Spleen (tissue), 11 donors: ENCODE data around the gene PHF10. TPM values are rescaled to one million over a fixed set of nuclear protein-coding genes. Genes with fewer than 3 reads are reported as not detected.

Experiments
- DNase-seq: peaks from one replicate; pipeline ENCODE4 v3.0.0-alpha.2; 2020
- H3K27ac ChIP-seq, 8 donors: fragments of 200-600 bp; sonication (generic) in 7 of 8; 1 replicate in 4 of 8; 2 replicates in 4 of 8; pipeline versions ENCODE4 v1.5.0 to v1.8.0; 2016 to 2021; ENCODE audit warnings: inconsistent platforms in 4 of 8, mild to moderate bottlenecking in 4 of 8, moderate library complexity in 1 of 8
- H3K27me3 ChIP-seq, 7 donors: fragments of 200-600 bp; sonication (generic) in 6 of 7; replicated peaks in 1 of 7; 1 replicate in 4 of 7; 2 replicates in 3 of 7; pipeline versions ENCODE4 v1.5.0 to v1.8.0; 2016 to 2021; ENCODE audit warnings: inconsistent platforms in 3 of 7, mild to moderate bottlenecking in 1 of 7
- H3K36me3 ChIP-seq, 6 donors: fragments of 200-600 bp; sonication (generic) in 5 of 6; 1 replicate in 4 of 6; 2 replicates in 2 of 6; pipeline versions ENCODE4 v1.5.0 to v1.8.0; 2016 to 2021; ENCODE audit warnings: inconsistent platforms in 2 of 6
- H3K4me1 ChIP-seq, 6 donors: fragments of 200-600 bp; sonication (generic) in 5 of 6; 1 replicate in 3 of 6; 2 replicates in 3 of 6; pipeline versions ENCODE4 v1.5.0 to v1.8.0; 2016 to 2021; ENCODE audit warnings: inconsistent platforms in 3 of 6
- H3K4me3 ChIP-seq, 8 donors: fragments of 200-600 bp; sonication (generic) in 7 of 8; 1 replicate in 4 of 8; 2 replicates in 4 of 8; pipeline versions ENCODE4 v1.5.0 to v1.8.0; 2016 to 2021; ENCODE audit warnings: inconsistent platforms in 4 of 8, mild to moderate bottlenecking in 4 of 8, moderate library complexity in 2 of 8
- H3K9me3 ChIP-seq, 8 donors: fragments of 200-600 bp; sonication (generic) in 7 of 8; 1 replicate in 4 of 8; 2 replicates in 4 of 8; pipeline versions ENCODE4 v1.5.0 to v1.8.0; 2016 to 2021; ENCODE audit warnings: inconsistent platforms in 4 of 8
- CTCF ChIP-seq, 11 experiments: fragments of 200-600 bp in 7 of 11; fragments of 450-650 bp in 4 of 11; sonication (generic) in 4 of 11; IDR thresholded peaks in 8 of 11; conservative IDR thresholded peaks in 3 of 11; 1 replicate in 7 of 11; 2 replicates in 4 of 11; pipeline versions ENCODE4 v1.4.0 to v1.8.0; 2016 to 2021; ENCODE audit warnings: antibody characterized with exemption in 11 of 11, inconsistent platforms in 4 of 11, mild to moderate bottlenecking in 1 of 11
- POLR2A ChIP-seq, 3 donors: fragments of 450-650 bp; IDR thresholded peaks; one replicate each; pipeline ENCODE4 v1.5.1; 2017; ENCODE audit warnings: antibody characterized with exemption in 3 of 3, mild to moderate bottlenecking in 1 of 3
- POLR2AphosphoS5 ChIP-seq, 3 donors: sonication (generic); formaldehyde crosslinking; IDR thresholded peaks; one replicate each; pipeline ENCODE4 v1.5.1; 2017; ENCODE audit warnings: antibody characterized with exemption in 3 of 3
- WGBS, 5 donors: extraction: QIAGEN DNeasy Blood & Tissue Kit in 3 of 5; methylation state at CpG; one replicate each; pipeline versions ENCODE4 v1.1.5 to v1.1.7; 2013 to 2018; 5-methylcytosine and 5-hydroxymethylcytosine counted together
- intact Hi-C: fragments of 100-400 bp; cut with DNase I; formaldehyde crosslinking; loops from one replicate; pipeline ENCODE4 v1.15.0; 2023; ENCODE audit warnings: low total_unique reads
- polyA plus RNA-seq, 3 donors: library from polyadenylated mRNA; stranded (reverse); fragments of 200-250 nt; gene quantifications; one replicate each; pipeline ENCODE4 v1.2.1, GENCODE V29; 2013
- total RNA-seq, 7 donors: library from RNA; depleted of rRNA in 3 of 7; stranded (reverse); fragments of >200 nt in 3 of 7; fragmentation: NEBNext Ultra II Directional in 4 of 7; extraction: Animal tissue kit (Norgen Biotek cat#: 25700) in 4 of 7; gene quantifications; one replicate each; pipeline versions ENCODE4 v1.1.0 to v1.2.1, GENCODE V29; 2016 to 2021
- donor health status: healthy with polysubstance abuse.
- donor health status: DM: no; HTN: no; CAD: no; lungs with moderate emphysema.
- donor health status: DM: no; HTN: no; CAD: no.
- donor health status: Bipolar disorder and iron deficiency.
- donor health status: healthy.
- donor health status: DM: no; HTN: no; CAD: no.
- donor health status: DM: yes; HTN: yes; CAD: no.

PHF10 gene
- total and polyA plus RNA-seq, 10 donors, result 36.7 to 102 (median 58.0) TPM

GRCh38 chr6:169726049-169726400 lies 1.7 kb upstream of the PHF10 start:
- Histone ChIP-seq H3K9me3 (no peaks in the 10 kb centered on the region), H3K36me3 (no peaks in the 10 kb centered on the region), H3K27me3 (no peaks in the 10 kb centered on the region), H3K27ac (peak overlapping the region in 7 of 8 donors; percentile 10 to 98 (median 94)), H3K4me3 (peak overlapping the region in 1 of 8 donors; percentile 91), H3K4me1 (peaks cover 16 to 35% (median 29%) of the 10 kb centered on the region in 6 donors)
- no peak for DNase-seq
- WGBS, 5 donors, result 89 to 96% (median 90%) methylated on average over 1 of the region's 1 CpG
- no peak for TF ChIP-seq CTCF (IDR thresholded peaks at IDR 0.05 in 8 of 11, conservative IDR thresholded peaks at IDR 0.05 in 3 of 11)
- no peak for TF ChIP-seq POLR2AphosphoS5 (IDR thresholded peaks at IDR 0.05)
- TF ChIP-seq POLR2A (IDR thresholded peaks at IDR 0.05), result no peak
- intact Hi-C loops, result no loop called here

- 23 to 27% (median 25%) methylated on average over 29 of the region's 29 CpGs for WGBS, 5 donors
- H3K36me3 ChIP-seq, result no peaks in the 10 kb centered on the region
- peaks cover 18 to 41% (median 35%) of the 10 kb centered on the region in 6 donors for H3K4me1 ChIP-seq
- TF ChIP-seq CTCF (IDR thresholded peaks at IDR 0.05 in 8 of 11, conservative IDR thresholded peaks at IDR 0.05 in 3 of 11), result no peak
- TF ChIP-seq POLR2AphosphoS5 (IDR thresholded peaks at IDR 0.05), result peak in 1 of 3 donors; percentile 55
- peak overlapping the region; percentile 51 to 91 (median 72) for H3K4me3 ChIP-seq
- peak; percentile 82 for DNase-seq
- H3K9me3 ChIP-seq, result no peaks in the 10 kb centered on the region
- intact Hi-C loops, result no loop called here
- H3K27me3 ChIP-seq, result no peaks in the 10 kb centered on the region
- peak overlapping the region; percentile 91 to 98 (median 94) for H3K27ac ChIP-seq
Measured at GRCh38 chr6:169725125-169726048, 1.1 kb upstream of the PHF10 start.

DNA sequence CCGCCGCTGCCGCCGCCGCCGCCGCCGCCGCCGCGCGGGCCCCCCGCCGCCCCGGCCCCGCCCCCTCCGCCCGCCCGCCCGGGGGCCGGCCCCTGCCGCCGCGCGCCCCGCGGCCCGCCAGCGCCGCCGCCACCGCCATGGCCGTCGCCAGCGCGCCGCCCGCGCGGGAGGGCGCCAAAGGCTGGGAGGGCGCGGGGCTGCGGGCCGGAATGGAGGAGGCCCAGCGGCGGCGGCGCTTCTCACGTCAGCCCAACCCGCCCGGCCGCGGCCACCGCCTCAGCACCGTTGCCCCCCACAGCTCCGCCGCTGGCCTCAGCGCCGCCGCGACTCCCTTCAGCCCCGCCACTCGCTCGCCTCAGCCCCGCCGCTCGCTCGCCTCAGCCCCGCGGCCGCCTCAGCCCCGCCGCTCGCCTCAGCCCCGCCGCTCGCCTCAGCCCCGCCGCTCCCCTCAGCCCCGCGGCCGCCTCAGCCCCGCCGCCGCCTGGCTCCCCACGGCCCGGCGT lies 258 bp downstream of the PHF10 start:
- no peaks in the 10 kb centered on the region for H3K9me3 ChIP-seq
- peaks cover 23 to 55% (median 40%) of the 10 kb centered on the region in 6 donors for H3K4me1 ChIP-seq
- TF ChIP-seq POLR2AphosphoS5 (IDR thresholded peaks at IDR 0.05) (no peak), POLR2A (IDR thresholded peaks at IDR 0.05) (no peak), CTCF (IDR thresholded peaks at IDR 0.05 in 8 of 11, conservative IDR thresholded peaks at IDR 0.05 in 3 of 11) (no peak)
- peak overlapping the region; percentile 53 to 98 (median 94) for H3K27ac ChIP-seq
- peak overlapping the region in 7 of 8 donors; percentile 22 to 91 (median 70) for H3K4me3 ChIP-seq
- intact Hi-C loops, result no loop called here
- H3K36me3 ChIP-seq, result peaks cover 0 to under 1% (median 0%) of the 10 kb centered on the region in 6 donors
- H3K27me3 ChIP-seq, result no peaks in the 10 kb centered on the region
- WGBS, 5 donors, result 0 to 1% (median 0%) methylated on average over 9 to 89 of the region's 89 CpGs
- DNase-seq, result peak; percentile 89
